ENCODE measurements around the gene DIO1. TPM values are rescaled to one million over a fixed set of nuclear protein-coding genes. Genes with fewer than 3 reads are reported as not detected.

Gene DIO1
- total and polyA plus RNA-seq, 2 of the 8 experiments (the other 6 are each of a cell fraction or from before 2014, with no cell fraction given): 0.14 TPM; not detected in 1

DNA sequence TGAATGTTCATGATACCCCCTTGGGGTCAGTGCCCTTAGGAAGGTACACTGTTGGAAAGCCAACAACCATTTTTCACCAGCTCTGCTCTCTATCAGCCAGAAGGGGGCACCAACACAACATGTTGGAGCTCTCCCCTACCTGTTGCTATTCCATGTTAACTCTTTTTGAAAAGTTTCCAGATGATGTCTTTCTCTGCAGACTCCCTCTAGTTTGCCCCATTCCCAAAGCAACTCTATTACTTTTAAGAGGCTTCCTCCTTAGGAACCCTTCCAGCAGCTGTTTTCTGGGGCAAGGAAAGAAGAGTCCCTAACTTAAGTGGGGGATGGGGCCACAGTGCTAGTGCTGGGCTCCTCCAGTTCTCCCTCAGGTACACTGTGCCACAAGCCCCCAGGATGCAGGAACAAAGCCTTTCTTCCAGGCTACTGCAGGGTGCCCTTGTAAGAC is 33.0 kb upstream of the DIO1 start:
- Histone ChIP-seq H4K8ac (ENCODE audit: extremely low read depth, insufficient read depth, low read length) (no peak overlapping the region), H3K79me1 (ENCODE audit: low read depth, low read length) (no peaks in the 10 kb centered on the region), H4K5ac (ENCODE audit: insufficient read length, low read depth, low read length) (no peak overlapping the region), H3K4me2 (ENCODE audit: insufficient read depth in 1 of 2, low read depth in 2 of 2, low read length in 2 of 2) (peak overlapping the region in 1 of 2 experiments; percentile 34; a peak in 2 of 4 replicates), H2AK5ac (ENCODE audit: low read depth, low read length) (no peak overlapping the region), H3K79me2 (ENCODE audit: control insufficient read depth in 1 of 2, insufficient read depth in 2 of 2, low read length in 2 of 2) (no peaks in the 10 kb centered on the region), H2BK15ac (ENCODE audit: low read length) (no peak overlapping the region), H3K23ac (ENCODE audit: insufficient read length) (no peak overlapping the region), H2BK20ac (ENCODE audit: low read length) (no peak overlapping the region), H3K56ac (replicated peaks; ENCODE audit: insufficient read length, low read depth, low read length) (no peak overlapping the region), H4K91ac (replicated peaks; ENCODE audit: insufficient read length, low read length) (no peak overlapping the region), H3K4me1 (replicated peaks in 1 of 4; ENCODE audit: control insufficient read depth in 3 of 4, insufficient read depth in 4 of 4, low read length in 3 of 4) (peaks cover 0 to 3% (median 0%) of the 10 kb centered on the region in 4 experiments; a peak in 1 of 7 replicates), H3K27ac (ENCODE audit: low read depth, low read length) (no peak overlapping the region), H3K14ac (ENCODE audit: insufficient read length) (no peak overlapping the region), H3K4ac (replicated peaks; ENCODE audit: insufficient read length, low read depth, low read length) (no peak overlapping the region), H3K36me3 (ENCODE audit: control insufficient read depth in 2 of 4, insufficient read depth in 4 of 4, low read length in 3 of 4) (peaks cover 3 to 13% (median 9%) of the 10 kb centered on the region in 4 experiments; a peak in 5 of 8 replicates), H3K4me3 (ENCODE audit: extremely low read depth in 1 of 4, insufficient read depth in 2 of 4, low read depth in 3 of 4, low read length in 4 of 4) (no peak overlapping the region; a peak in 1 of 8 replicates), H2BK120ac (replicated peaks; ENCODE audit: low read depth, low read length) (no peak overlapping the region), H3K9me3 (ENCODE audit: insufficient read depth in 2 of 2, low read depth in 1 of 2, low read length in 1 of 2) (no peaks in the 10 kb centered on the region), H3K27me3 (replicated peaks in 1 of 4; ENCODE audit: control insufficient read depth in 3 of 4, extremely low read depth in 1 of 4, insufficient read depth in 3 of 4, low read length in 3 of 4) (no peaks in the 10 kb centered on the region), H3K9ac (replicated peaks in 1 of 4; ENCODE audit: extremely low read depth in 1 of 4, low read depth in 3 of 4, low read length in 3 of 4) (no peak overlapping the region), H3K23me2 (ENCODE audit: low read depth, low read length) (no peaks in the 10 kb centered on the region), H2AFZ (ENCODE audit: low read length) (no peak overlapping the region), H3K18ac (ENCODE audit: extremely low read depth, low read length) (no peak overlapping the region), H2BK12ac (ENCODE audit: low read depth, low read length) (no peak overlapping the region), H2BK5ac (ENCODE audit: low read depth, low read length) (no peak overlapping the region), H4K20me1 (replicated peaks in 1 of 2; ENCODE audit: control insufficient read depth in 1 of 2, insufficient read depth in 2 of 2, low read length in 2 of 2) (no peaks in the 10 kb centered on the region)
- CTCF ChIA-PET (ENCODE audit: partially characterized antibody): interaction anchor here (0.6 to 7.8 kb wide), 41 partner anchors 11 to 224 kb away, joined by 3 to 123 read pairs (median 5); partner anchors contain the start of genes DIO1, IFT25, LRRC42 and YIPF1
- DNase-seq (ENCODE audit: low read depth in 1 of 2, low spot score in 2 of 2) (peak in 1 of 2 experiments; percentile 58), FAIRE-seq (peak; percentile 95)
- POLR2A ChIA-PET (ENCODE audit: partially characterized antibody): interaction anchor here (0.7 to 2.6 kb wide), 7 partner anchors 10 to 109 kb away, joined by 3 to 8 read pairs (median 4); partner anchors contain the start of genes IFT25 and LRRC42
- no peak for TF ChIP-seq EP300 (IDR thresholded peaks at IDR 0.05; ENCODE audit: borderline replicate concordance in 1 of 2, low read depth in 2 of 2, low read length in 2 of 2)
- no peak for TF ChIP-seq CREB1 (IDR thresholded peaks at IDR 0.05)
- no peak for TF ChIP-seq CBX5 (IDR thresholded peaks at IDR 0.05; ENCODE audit: low read depth, low read length)
- no peak for TF ChIP-seq FOSL1 (IDR thresholded peaks at IDR 0.05; ENCODE audit: insufficient read depth, low read depth, low read length)
- no peak for TF ChIP-seq RXRA (IDR thresholded peaks at IDR 0.05; ENCODE audit: insufficient read depth, low read depth, low read length)
- TF ChIP-seq BRCA1 (IDR thresholded peaks at IDR 0.05; ENCODE audit: low read depth, low read length): no peak
- no peak for TF ChIP-seq CHD2 (IDR thresholded peaks at IDR 0.05; ENCODE audit: low read length)
- no peak for TF ChIP-seq RFX5 (IDR thresholded peaks at IDR 0.05; ENCODE audit: borderline replicate concordance, low read depth, low read length)
- no peak for TF ChIP-seq SIRT6 (IDR thresholded peaks at IDR 0.05; ENCODE audit: low read length)
- TF ChIP-seq HDAC2 (IDR thresholded peaks at IDR 0.05; ENCODE audit: borderline replicate concordance in 1 of 2, low read depth in 2 of 2, low read length in 2 of 2): 0 out of 4 replicates have a peak, but pooled peaks of 1 of the 2 experiments have one; percentile 17
- TF ChIP-seq TCF12 (IDR thresholded peaks at IDR 0.05; ENCODE audit: low read depth, low read length): 0 out of 2 replicates have a peak, but pooled peaks have one; percentile 82
- TF ChIP-seq POLR2A (IDR thresholded peaks at IDR 0.05; ENCODE audit: control extremely low read depth in 1 of 2, low read depth in 2 of 2, low read length in 2 of 2): no peak
- no peak for TF ChIP-seq SP4 (IDR thresholded peaks at IDR 0.05; ENCODE audit: low read length)
- TF ChIP-seq TAF7 (optimal IDR thresholded peaks at IDR 0.05; ENCODE audit: borderline replicate concordance, low read depth, low read length): no peak
- TF ChIP-seq SP2 (IDR thresholded peaks at IDR 0.05; ENCODE audit: low read length): no peak
- TF ChIP-seq MAFK (IDR thresholded peaks at IDR 0.05; ENCODE audit: low read depth, low read length): no peak

All from H1 (cell line).